LoVo (cell line): ENCODE measurements around the gene ZNF668.
"Not testable (repeated sequence)": the region's sequence is repeated elsewhere in the genome, so short reads cannot be mapped to it uniquely, and the experiment has no call there.

Experiments
- DNase-seq: peaks from one replicate; pipeline ENCODE4 v3.0.0-alpha.2; 2016; ENCODE audit warnings: low spot score

Gene ZNF668

DNA sequence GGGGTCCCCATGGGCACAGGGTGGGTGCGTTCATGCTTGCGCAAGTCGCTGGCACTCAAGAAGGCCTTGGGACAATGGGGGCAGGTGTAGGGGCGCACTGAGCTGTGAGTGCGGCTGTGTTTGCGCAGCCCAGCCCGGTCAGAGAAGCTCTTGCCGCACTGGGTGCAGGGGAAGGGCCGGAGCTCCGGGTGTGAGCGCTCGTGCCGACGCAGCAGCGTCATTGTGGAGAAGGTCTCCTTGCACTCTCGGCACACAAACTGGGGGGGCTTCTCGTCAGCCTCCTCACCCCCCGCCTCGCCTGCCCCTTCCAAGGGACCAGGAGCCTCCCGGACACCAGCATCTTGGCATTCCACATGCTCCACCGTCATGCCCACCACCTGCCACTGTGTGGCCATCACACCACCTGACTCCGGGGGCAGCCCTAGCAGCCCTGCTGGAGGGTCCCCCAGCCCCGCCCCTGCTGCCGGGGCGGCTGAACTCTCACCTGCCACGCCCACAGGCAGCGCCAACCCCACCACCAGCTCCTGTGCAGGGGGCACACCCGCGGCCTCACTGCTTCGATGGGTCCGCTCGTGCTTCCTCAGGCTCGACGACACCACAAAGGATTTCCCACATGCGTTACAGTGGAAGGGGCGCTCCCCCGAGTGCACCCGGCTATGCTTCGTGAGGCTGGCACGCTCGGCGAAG lies 12.8 kb downstream of the ZNF668 start:
- no peak for DNase-seq

DNA sequence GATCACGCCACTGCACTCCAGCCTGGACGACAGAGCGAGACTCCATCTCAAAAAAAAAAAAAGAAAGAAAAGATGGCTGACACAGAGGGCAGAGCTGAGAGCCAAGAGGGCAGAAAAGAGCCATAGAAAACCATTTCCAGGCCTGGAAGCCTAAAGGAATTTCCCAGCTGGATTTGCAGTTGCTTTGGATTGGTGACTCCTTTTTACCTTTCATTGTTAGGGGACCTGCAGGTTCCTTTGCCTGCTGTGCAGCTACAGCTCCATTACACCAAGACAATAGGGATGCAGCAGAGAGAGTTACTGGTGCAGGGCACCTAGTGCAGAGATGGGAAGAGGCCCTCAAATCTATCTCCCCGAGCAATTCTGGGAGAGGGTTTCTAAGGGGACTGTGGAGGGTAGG lies 18.4 kb downstream of the ZNF668 start:
- DNase-seq = no peak

DNA sequence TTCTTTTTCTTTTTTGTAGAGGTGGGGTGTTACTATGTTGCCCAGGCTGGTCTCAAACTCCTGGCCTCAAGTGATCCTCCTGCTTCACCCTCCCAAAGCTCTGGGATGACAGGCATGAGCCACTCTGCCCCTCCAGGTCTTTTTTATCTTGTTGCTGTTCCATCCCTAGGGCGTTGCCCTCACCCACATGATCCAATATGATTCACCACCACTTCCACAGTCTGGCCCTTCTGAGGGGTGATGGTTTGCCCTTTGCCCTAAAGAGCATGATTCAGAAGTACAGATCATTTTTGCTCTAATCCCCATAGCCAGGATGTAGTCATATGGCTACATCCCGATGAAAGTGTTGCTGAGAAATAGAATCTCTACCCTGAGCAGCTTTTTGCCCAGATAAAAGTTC lies 21.9 kb downstream of the ZNF668 start:
- DNase-seq = peak; percentile 91

DNA sequence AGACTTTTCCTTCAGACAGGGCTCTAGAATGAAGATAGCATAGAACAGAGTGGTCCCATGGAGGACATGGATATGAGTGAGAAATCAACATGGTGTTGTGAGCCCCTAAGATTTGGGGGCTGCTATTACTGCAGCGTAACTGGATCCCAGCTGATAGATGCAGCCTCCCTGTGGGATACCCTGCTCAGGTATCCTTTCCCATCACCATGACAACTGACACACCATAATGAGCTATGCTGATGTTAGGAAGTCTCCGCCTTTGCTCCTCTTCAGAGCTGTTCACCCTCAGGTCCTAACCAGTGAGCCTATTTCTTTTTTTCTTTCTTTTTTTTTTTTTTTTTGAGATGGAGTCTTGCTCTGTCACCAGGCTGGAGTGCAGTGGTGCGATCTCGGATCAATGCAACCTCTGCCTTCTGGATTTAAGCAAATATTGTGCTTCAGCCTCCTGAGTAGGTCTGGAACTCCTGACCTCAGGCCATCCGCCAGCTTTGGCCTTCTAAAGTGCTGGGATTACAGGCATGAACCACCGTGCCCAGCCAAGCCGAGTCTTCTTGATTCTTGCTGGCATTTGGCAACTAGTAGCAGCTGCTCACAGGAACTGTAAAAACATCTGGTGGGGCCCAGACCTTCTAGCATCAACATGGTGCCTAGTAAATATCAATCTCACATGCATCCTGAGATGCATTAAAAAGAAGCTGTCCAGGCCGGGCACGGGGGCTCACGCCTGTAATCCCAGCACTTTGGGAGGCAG lies 23.6 kb downstream of the ZNF668 start:
- DNase-seq = no peak

DNA sequence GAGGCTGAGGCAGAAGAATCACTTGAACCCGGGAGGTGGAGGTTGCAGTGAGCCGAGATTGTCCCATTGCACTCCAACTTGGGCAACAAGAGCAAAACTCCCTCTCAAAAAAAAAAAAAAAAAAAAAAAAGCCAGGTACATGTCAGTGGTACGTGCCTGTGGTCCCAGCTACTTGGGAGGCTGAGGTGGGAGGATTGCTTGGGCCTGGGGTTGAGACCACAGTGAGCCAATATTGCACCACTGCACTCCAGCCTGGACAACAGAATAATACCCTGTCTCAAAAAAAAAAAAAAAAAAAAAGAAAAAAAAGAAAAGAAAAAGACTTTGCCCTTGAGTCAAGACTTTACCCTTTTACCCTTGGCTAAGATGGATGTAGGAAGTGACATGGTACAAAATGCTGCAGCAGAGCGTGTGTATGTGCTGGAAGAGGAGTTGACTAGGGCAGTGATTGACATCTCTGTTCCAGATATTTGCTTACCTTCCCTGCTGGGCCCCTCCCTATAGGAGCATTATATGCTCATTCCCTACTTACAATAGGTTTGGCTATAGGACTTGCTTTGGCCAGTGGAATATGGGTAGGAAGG lies 30.1 kb downstream of the ZNF668 start:
- no peak for DNase-seq

DNA sequence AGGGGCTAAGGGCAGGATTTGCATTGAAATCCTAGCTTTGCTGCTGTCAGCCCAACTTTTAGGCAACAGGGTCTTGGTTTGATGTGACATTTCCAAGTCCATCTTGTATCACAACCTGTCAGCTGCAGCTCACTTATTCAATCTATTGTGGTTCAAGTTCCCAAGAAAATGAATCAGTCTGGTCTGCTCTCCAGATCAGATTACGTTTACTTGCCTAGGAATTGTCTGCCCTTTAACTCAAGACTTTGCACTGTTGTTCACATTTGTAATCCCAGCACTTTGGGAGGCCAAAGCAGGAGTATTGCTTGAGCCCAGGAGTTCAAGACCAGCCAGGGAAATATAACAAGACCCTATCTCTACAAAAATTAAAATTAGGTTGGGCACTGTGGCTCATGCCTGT lies 30.7 kb downstream of the ZNF668 start:
- DNase-seq = no peak

DNA sequence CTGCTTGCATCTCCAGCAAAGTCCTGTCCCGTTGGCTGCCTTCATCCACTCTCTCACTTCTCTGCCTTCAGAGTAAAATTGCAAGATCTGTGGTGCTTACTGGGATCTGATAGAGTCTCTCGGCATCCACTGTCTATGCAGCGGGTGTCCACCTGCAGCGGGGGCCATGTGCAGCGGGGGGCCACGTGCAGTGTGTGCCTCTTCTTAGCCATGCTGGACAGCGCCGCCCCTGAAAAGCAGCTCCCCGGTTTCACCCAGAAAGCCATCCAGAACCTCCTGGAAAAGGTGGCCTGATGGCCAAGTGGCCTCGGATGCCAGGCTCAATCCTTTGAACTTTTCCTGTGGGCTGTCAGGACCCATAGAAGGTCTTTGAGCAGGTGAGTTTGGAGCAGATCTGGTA lies 31.2 kb downstream of the ZNF668 start:
- no peak for DNase-seq

DNA sequence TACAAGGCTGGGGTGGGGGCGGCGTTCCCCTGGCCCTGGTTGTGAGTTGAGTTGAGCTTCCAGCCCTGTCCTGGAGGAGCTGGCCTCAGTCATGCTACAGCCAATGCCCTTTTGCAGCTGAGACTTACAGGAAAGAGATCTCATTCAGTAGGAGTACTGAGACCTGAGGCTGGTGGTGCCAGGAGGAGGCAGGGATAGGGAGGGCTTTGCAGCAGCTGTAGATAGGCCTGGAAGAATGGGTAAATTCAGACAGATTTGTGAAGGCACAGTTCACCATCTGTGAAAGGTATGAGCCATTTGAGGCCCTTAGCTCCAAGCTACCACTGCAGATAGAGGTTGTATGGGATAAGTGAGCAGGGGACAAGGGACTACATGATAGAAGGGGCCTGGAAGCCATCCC lies 35.0 kb downstream of the ZNF668 start:
- DNase-seq = no peak

DNA sequence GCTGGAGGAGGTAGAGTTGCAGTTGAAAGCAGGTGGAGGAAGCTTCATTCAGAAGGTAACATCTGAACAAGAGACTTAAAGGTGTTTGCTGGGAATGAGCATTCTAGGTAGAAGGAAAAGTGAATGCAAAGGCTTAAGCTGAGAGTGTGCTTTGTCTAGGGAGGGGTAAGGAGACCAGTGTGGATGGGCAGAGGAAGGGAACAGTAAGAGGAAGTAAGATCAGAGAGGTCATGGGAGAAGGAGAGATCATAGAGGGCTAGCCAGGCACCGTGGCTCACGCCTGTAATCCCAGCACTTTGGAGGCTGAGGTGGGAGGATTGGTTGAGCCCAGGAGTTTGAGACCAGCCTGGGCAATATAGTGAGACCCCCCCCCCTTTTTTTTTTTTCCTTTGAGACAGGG lies 37.3 kb downstream of the ZNF668 start:
- DNase-seq = no peak

DNA sequence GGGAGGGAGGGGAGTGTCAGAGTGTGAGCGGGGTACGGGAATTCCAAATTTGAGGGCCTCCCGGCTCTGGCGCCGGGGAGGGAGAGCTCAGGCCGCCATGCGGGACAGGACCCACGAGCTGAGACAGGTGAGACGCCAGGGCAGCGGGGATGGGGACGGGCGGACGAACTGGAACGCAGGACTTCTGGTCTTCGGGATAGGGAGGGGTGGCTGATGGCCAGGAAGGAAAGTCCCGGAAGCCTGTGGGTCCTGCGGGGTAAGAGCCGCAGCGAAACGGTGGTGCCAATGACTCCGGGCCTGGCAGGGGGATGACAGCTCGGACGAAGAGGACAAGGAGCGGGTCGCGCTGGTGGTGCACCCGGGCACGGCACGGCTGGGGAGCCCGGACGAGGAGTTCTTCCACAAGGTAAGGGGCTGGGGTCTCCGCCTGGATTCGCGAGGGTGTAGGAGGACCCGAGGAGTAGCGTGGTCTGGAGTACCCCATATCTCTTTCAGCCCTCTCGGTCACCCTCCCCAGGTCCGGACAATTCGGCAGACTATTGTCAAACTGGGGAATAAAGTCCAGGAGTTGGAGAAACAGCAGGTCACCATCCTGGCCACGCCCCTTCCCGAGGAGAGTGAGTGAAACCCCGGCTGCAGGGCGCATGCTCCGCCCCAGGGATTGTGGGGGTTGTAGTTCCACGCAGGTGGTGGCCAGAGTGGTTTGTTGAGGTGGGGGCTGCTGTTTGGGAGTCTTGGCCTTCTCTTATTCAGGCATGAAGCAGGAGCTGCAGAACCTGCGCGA lies 40.1 kb downstream of the ZNF668 start:
- peak; percentile 86 for DNase-seq

DNA sequence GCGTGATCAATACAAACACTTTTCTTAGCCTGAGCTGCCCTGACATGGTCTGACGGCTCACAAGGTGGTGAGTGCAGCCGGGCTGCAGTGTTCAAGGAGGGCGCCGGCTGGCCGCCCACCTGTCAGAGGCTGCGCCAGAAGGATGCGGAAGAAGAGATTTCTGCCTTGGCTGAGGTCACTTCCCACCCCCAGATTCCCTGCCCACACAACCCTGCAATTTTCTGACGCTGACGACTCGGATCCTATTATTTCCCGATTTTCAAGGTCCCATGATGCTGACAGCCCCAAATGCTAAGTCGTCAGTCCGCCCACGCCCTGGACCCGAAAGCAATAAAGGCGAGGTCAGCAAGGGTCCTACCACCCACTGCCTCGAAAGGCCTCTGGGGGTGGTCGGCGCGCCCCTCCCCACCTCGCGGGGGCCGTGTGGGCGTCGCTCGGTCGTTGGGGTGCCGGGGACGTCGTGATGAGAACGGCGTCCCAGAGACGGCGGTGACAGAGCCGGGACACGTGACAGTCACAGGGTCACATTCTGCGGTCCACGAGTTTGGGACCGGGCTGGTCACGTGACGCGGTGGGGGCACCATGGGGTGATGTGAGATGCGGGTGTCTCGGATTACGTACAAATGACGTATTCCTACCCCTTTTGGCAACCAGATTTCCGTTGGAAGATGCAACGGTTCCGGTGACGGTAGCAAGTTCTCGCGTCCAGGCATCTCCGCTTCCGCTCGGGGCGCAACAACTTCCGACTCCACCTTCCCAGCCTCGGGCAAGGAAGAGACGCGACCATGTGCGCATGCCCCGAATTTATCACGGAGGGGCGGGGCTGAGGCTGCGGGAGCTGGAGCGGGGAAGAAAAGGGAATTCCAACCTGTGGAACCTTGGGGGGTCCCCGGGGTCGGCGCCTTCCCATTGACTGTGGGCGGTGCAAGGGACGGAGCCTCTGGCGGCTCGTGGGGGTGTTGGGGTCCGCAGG lies 41.0 kb downstream of the ZNF668 start, which contains the start of gene STX4:
Gene STX4, plus strand, starts transcription at position 823 of the 973 bp plus-strand sequence. CDS start 248 bp downstream, outside the sequence.
- peak; percentile 98 for DNase-seq

DNA sequence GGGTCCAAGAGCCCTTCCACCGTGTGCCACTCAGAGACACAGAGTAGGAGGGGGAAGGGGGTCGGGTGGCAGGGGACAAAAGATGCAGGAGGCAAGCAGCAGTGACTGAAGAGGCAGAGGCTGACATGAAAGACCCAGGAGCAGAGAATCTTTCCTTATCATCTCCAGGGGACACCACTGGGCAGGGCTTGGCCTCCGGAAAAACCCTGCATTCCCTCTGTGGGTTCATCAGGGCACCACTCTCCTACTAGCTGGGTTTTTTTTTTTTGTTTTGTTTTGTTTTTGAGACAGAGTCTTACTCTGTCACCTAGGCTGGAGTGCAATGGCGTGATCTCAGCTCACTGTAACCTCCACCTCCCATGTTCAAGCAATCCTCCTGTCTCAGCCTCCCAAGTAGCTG lies 42.8 kb downstream of the ZNF668 start:
- no peak for DNase-seq

DNA sequence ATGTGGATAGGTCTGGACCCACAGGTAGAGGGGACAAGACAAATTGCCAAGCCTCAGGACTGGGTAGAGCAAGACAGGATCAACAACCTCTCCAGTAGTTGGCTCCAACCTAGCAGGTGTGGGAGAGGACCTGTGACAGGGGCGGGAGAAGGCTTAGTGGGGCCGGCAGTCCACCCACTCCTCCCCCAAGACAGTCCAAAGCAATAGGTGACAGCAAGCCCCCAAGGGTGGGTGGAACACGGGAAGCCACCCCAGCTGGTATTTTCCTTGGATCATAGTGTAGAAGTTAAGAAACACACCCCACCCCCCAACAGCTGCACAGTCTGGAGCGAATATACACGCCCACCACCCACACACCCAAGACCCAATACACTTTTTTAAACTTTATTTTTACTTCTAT lies 44.8 kb downstream of the ZNF668 start:
- DNase-seq = no peak

DNA sequence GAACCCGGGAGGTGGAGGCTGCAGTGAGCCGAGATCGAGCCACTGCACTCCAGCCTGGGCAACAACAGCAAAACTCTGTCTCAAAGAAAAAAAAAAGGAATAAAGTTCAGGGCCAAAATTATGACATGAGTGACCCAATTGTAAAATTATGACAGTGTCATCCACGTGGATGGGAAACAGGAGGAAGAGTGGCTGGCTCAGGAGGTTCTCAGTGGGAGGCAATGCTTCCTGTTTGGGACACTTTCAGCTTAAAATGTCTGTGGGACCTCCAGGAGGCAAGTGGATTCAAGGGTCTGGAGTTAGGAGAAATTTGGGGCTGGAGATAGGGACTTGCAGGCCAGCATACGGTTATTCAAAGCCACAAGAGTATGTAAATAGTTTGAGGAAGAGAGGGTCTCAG lies 48.7 kb downstream of the ZNF668 start:
- DNase-seq = no peak

DNA sequence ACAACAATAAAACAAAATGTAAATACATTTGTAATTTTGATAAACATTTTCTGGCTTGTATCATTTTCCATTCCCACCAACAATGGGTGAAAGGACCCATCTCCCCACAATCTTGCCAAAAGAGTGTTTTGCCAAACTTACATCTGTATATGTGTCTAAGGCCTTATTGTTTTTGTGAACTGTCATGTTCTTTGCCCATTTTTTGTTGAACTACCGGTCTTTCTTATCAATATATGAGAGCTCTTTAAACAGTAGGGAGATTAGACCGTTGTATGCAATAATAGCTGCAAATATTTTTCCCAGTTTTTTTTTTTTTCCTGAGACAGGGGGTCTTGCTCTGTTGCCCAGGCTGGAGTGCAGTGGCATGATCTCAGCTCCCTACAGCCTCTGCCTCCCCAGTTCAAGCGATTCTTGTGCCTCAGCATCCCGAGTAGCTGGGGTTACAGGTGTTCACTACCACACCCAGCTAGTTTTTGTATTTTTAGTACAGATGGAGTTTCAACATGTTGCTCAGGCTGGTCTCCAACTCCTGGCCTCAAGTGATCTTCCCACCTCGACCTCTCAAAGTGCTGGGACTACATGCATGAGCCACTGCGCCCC lies 50.3 kb downstream of the ZNF668 start:
- no peak for DNase-seq

DNA sequence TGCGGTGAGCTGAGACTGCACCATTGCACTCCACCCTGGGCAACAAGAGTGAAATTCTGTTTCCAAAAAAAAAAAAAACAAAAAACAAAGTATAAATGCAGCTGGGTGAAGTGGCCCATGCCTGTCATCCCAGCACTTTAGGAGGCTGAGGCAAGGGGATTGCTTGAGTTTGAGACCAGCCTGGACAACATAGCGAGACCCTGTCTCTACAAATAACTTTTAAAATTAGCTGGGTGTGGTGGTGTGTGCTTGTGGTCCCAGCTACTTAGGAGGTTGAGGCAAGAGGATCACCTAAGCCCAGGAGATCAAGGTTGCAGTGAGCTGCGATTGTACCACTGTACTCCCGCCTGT lies 50.8 kb downstream of the ZNF668 start:
- no peak for DNase-seq

DNA sequence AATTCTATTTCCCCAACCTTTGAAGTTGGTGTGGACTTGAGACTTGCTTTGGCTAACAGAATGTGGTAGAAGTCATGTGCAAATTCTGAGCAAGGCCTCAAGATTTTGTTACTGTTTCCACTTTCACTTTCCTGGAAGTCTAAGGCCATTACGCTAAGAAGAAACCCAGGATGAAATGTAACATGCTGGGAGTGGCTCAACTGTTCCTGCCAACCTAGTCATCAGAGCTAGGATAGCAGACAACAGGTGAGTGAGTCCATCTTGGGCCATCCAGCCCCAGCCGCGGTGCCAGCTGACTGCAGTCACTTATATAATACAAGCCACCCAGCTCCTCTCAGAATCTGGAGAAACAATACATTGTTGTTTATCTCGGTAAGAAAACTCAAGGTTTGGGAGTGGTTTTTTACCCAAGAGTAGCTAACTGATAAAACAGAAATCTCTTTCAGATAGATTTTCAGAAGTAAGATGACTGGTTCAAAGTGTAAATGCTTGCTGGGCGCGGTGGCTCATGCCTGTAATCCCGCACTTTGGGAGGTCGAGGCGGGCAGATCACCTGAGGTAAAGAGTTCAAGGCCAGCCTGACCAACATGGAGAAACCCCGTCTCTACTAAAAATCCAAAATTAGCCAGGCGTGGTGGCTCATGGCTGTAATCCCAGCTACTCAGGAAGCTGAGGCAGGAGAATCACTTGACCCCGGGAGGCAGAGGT lies 51.3 kb downstream of the ZNF668 start:
- no peak for DNase-seq

DNA sequence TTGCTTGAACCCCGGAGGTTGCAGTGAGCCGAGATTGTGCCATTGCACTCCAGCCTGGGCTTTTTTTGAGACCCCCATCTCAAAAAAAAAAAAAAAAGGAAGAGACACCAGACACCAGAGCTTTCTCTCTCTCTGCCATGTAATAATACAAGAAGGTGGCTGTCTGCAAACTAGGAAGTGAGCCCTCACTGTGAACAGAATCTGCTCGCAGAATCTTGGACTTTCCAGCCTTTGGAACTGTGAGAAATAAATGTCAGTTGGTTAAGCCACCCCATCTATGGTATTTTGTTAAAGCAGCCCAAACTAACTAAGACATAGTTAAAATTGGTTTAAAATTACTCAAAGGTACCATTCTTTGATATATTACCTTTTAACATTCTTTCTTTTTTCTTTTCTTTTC lies 53.5 kb downstream of the ZNF668 start:
- DNase-seq = no peak

DNA sequence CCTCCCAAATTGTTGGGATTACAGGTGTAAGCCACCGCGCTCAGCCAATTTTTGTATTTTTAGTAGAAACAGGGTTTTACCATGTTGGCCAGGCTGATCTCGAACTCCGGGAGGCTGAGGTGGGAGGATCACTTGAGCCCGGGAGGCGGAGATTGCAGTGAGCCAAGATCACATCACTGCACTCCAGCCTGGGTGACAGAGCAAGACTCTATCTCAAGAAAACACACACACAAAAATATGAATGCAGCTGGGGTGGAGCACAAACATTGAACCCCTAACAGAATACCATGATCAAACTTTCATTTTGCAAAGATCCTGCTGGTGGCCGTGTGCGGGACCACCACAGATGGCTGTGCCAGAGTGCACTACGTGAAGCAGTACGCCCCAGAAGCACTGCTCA lies 56.3 kb downstream of the ZNF668 start:
- DNase-seq = not testable (repeated sequence)

DNA sequence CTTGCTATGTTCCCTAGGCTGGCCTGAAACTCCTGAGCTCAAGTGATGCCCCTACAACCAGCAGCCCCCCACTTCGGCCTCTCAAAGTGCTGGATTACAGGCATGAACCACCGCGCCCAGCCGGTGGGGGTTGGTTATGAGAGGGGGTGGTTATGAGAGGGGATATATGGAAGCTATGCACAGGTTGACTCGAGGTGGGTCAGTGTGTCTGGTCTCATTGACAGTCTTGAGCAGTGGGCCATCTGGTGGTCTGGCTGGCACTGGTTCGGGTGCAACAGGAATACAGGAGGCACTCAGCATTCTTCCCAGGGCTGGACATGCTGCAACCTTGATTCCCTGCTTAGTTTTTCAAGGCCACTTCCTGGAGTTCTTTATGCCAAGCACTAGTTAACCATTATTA lies 58.0 kb downstream of the ZNF668 start:
- no peak for DNase-seq
